HG02885 (cell line): ENCODE data around the gene ZNF598.

Source experiments
- ATAC-seq: cut with Tn5 transposase; IDR thresholded peaks from one replicate; pipeline ENCODE4 v1.9.1; 2021; ENCODE audit warnings: mild to moderate bottlenecking; ENCODE audit not compliant: unreplicated experiment, poor library complexity

ZNF598 gene

GRCh38 chr16:2009791-2010510 is at the start of gene ZNF598:
ZNF598 (minus strand) TSS chr16:2009821.
- peak; percentile 91 for ATAC-seq

GRCh38 chr16:2058872-2059271 is 49.3 kb upstream of the ZNF598 start:
- no peak for ATAC-seq

GRCh38 chr16:2058420-2058819 is 48.8 kb upstream of the ZNF598 start:
- no peak for ATAC-seq

GRCh38 chr16:2057438-2057837 is 47.8 kb upstream of the ZNF598 start:
- ATAC-seq: no peak

GRCh38 chr16:2056681-2057407 is 47.2 kb upstream of the ZNF598 start:
- no peak for ATAC-seq

GRCh38 chr16:2056077-2056476 is 46.5 kb upstream of the ZNF598 start:
- no peak for ATAC-seq

- ATAC-seq: no peak
Measured at GRCh38 chr16:2054543-2055245, 45.1 kb upstream of the ZNF598 start.

- no peak for ATAC-seq
Measured at GRCh38 chr16:2053897-2054296, 44.3 kb upstream of the ZNF598 start.

GRCh38 chr16:2053211-2053610 is 43.6 kb upstream of the ZNF598 start:
- ATAC-seq: no peak

GRCh38 chr16:2048116-2048543 is 38.5 kb upstream of the ZNF598 start:
- no peak for ATAC-seq

- ATAC-seq: peak; percentile 90
Measured at GRCh38 chr16:2047330-2048115, 37.9 kb upstream of the ZNF598 start, which contains the start of the genes NTHL1 and TSC2. NTHL1 (minus strand) TSS chr16:2047834; CDS start chr16:2047823, 11 bp downstream. TSC2 (plus strand) TSS chr16:2047985; CDS start chr16:2048616, 631 bp downstream.

GRCh38 chr16:2046893-2047329 is 37.3 kb upstream of the ZNF598 start:
- no peak for ATAC-seq

- no peak for ATAC-seq
Measured at GRCh38 chr16:2045965-2046892, 36.6 kb upstream of the ZNF598 start.

GRCh38 chr16:2044541-2044940 is 34.9 kb upstream of the ZNF598 start:
- ATAC-seq: no peak

GRCh38 chr16:2043667-2044451 is 34.2 kb upstream of the ZNF598 start:
- no peak for ATAC-seq

GRCh38 chr16:2042986-2043666 is 33.5 kb upstream of the ZNF598 start:
- no peak for ATAC-seq

- ATAC-seq: no peak
Measured at GRCh38 chr16:2042171-2042985, 32.8 kb upstream of the ZNF598 start.
